Measurements from ENCODE around the gene PWWP2B. TPM values are rescaled to one million over a fixed set of nuclear protein-coding genes. Genes with fewer than 3 reads are reported as not detected.

PWWP2B gene
- polyA plus RNA-seq, 1 experiment: 2.7 TPM

- POLR2A ChIA-PET: no interaction called here
- TF ChIP-seq CTCF (IDR thresholded peaks at IDR 0.05; ENCODE audit: insufficient read depth, low read depth, low read length): no peak
- DNase-seq (ENCODE audit: low read depth): no peak
- CTCF ChIA-PET: no interaction called here
- Histone ChIP-seq H3K27me3 (ENCODE audit: control insufficient read depth, insufficient read depth, low read length) (no peaks in the 10 kb centered on the region), H3K36me3 (ENCODE audit: control insufficient read depth, insufficient read depth, low read length) (no peaks in the 10 kb centered on the region), H3K4me3 (ENCODE audit: low read depth, low read length) (no peak overlapping the region)
These were observed 1.6 kb downstream of the PWWP2B start for GRCh38 chr10:132398566-132398991.

- no peak for TF ChIP-seq CTCF (IDR thresholded peaks at IDR 0.05; ENCODE audit: insufficient read depth, low read depth, low read length)
- DNase-seq (ENCODE audit: low read depth): no peak
- CTCF ChIA-PET: no interaction called here
- POLR2A ChIA-PET: no interaction called here
- Histone ChIP-seq H3K36me3 (ENCODE audit: control insufficient read depth, insufficient read depth, low read length) (no peaks in the 10 kb centered on the region), H3K27me3 (ENCODE audit: control insufficient read depth, insufficient read depth, low read length) (no peaks in the 10 kb centered on the region), H3K4me3 (ENCODE audit: low read depth, low read length) (no peak overlapping the region)
These were observed 2.4 kb downstream of the PWWP2B start for GRCh38 chr10:132399117-132400035.

- ChIA-PET CTCF (no interaction called here), POLR2A (no interaction called here)
- H3K4me3 ChIP-seq (ENCODE audit: low read depth, low read length): no peak overlapping the region
- no peak for TF ChIP-seq CTCF (IDR thresholded peaks at IDR 0.05; ENCODE audit: insufficient read depth, low read depth, low read length)
- no peaks in the 10 kb centered on the region for H3K36me3 ChIP-seq (ENCODE audit: control insufficient read depth, insufficient read depth, low read length)
- no peak for DNase-seq (ENCODE audit: low read depth)
- H3K27me3 ChIP-seq (ENCODE audit: control insufficient read depth, insufficient read depth, low read length): no peaks in the 10 kb centered on the region
These were observed 3.1 kb downstream of the PWWP2B start for GRCh38 chr10:132400041-132400546.

- H3K36me3 ChIP-seq (ENCODE audit: control insufficient read depth, insufficient read depth, low read length): peaks cover 1% of the 10 kb centered on the region
- H3K27me3 ChIP-seq (ENCODE audit: control insufficient read depth, insufficient read depth, low read length): no peaks in the 10 kb centered on the region
- no peak overlapping the region for H3K4me3 ChIP-seq (ENCODE audit: low read depth, low read length)
- no peak for TF ChIP-seq CTCF (IDR thresholded peaks at IDR 0.05; ENCODE audit: insufficient read depth, low read depth, low read length)
- no peak for DNase-seq (ENCODE audit: low read depth)
- CTCF ChIA-PET: no interaction called here
- POLR2A ChIA-PET: no interaction called here
These were observed 3.6 kb downstream of the PWWP2B start for GRCh38 chr10:132400547-132401151.

GRCh38 chr10:132401401-132402118, 4.6 kb downstream of the PWWP2B start:
- peaks cover 6% of the 10 kb centered on the region for H3K36me3 ChIP-seq (ENCODE audit: control insufficient read depth, insufficient read depth, low read length)
- H3K27me3 ChIP-seq (ENCODE audit: control insufficient read depth, insufficient read depth, low read length): no peaks in the 10 kb centered on the region
- no peak overlapping the region for H3K4me3 ChIP-seq (ENCODE audit: low read depth, low read length)
- no peak for DNase-seq (ENCODE audit: low read depth)
- ChIA-PET POLR2A (no interaction called here), CTCF (interaction anchor here (0.6 kb wide), 1 partner anchor 84 kb away, joined by 3 read pairs; no protein-coding TSS in a partner anchor)
- no peak for TF ChIP-seq CTCF (IDR thresholded peaks at IDR 0.05; ENCODE audit: insufficient read depth, low read depth, low read length)
